Transverse colon (tissue), 4 donors: ENCODE data around the gene CHPF2. TPM values are rescaled to one million over a fixed set of nuclear protein-coding genes. Genes with fewer than 3 reads are reported as not detected.

Experiments used
- DNase-seq: peaks from one replicate; pipeline ENCODE4 v3.0.0-alpha.2; 2019
- H3K27ac ChIP-seq, 4 donors: fragments of 200-600 bp; sonication (generic); 2 replicates each; pipeline ENCODE4 v1.5.1; 2016 to 2018; ENCODE audit warnings: inconsistent platforms in 4 of 4
- H3K27me3 ChIP-seq: fragments of 200-600 bp; sonication (generic); 2 replicates; pipeline ENCODE4 v1.5.1; 2017; ENCODE audit warnings: inconsistent platforms
- H3K36me3 ChIP-seq, 4 donors: fragments of 200-600 bp; sonication (generic); 2 replicates each; pipeline ENCODE4 v1.5.1; 2017 to 2019; ENCODE audit warnings: inconsistent platforms in 4 of 4
- H3K4me1 ChIP-seq, 4 donors: fragments of 200-600 bp; sonication (generic); 2 replicates each; pipeline ENCODE4 v1.5.1; 2017 to 2020; ENCODE audit warnings: inconsistent platforms in 4 of 4
- H3K4me3 ChIP-seq, 4 donors: fragments of 200-600 bp; sonication (generic); 1 replicate in 1 of 4; 2 replicates in 3 of 4; pipeline versions ENCODE4 v1.5.1 to v1.6.1; 2017 to 2019; ENCODE audit warnings: inconsistent platforms in 4 of 4
- H3K9me3 ChIP-seq, 2 donors: fragments of 200-600 bp; sonication (generic); 2 replicates each; pipeline ENCODE4 v1.5.1; 2017 to 2019; ENCODE audit warnings: inconsistent platforms in 2 of 2
- EP300 ChIP-seq: sonication (generic); formaldehyde crosslinking; IDR thresholded peaks from one replicate; pipeline ENCODE4 v1.6.1; 2017; ENCODE audit warnings: antibody characterized with exemption, low read depth
- POLR2A ChIP-seq: fragments of 450-650 bp; IDR thresholded peaks from one replicate; pipeline ENCODE4 v1.6.1; 2016; ENCODE audit warnings: antibody characterized with exemption, mild to moderate bottlenecking, moderate library complexity
- POLR2AphosphoS5 ChIP-seq, 3 donors: sonication (generic); formaldehyde crosslinking; IDR thresholded peaks; one replicate each; pipeline ENCODE4 v1.6.1; 2016; ENCODE audit warnings: antibody characterized with exemption in 3 of 3
- WGBS, 2 donors: methylation state at CpG; one replicate each; pipeline ENCODE4 v1.1.5; 2018; ENCODE audit warnings: low coverage in 1 of 2; 5-methylcytosine and 5-hydroxymethylcytosine counted together
- in situ Hi-C, 4 donors: fragments of 200-750 bp; cut with MboI; loops; one replicate each; pipeline versions ENCODE4 v1.15.0 to v1.15.1; 2017; ENCODE audit warnings: low sequenced_read_pairs in 3 of 4, low pct_ligation_motif_present in 1 of 4, low pct_unique_long_range_greater_than_20kb in 1 of 4
- intact Hi-C: fragments of 100-400 bp; cut with DNase I; formaldehyde crosslinking; loops from one replicate; pipeline ENCODE4 v1.15.1; 2023; ENCODE audit warnings: low total_unique reads
- total RNA-seq, 4 donors: library from RNA; depleted of rRNA; stranded (reverse); fragments of >200 nt; gene quantifications; one replicate each; pipeline ENCODE4 v1.1.0, GENCODE V29; 2016
- TF ChIP-seq, protein P1 (sequence below), 5 experiments: fragments of 200-600 bp in 3 of 5; fragments of 450-650 bp in 2 of 5; sonication (generic) in 3 of 5; IDR thresholded peaks; 1 replicate in 2 of 5; 2 replicates in 3 of 5; pipeline ENCODE4 v1.5.1; 2016 to 2017; ENCODE audit warnings: antibody characterized with exemption in 5 of 5, inconsistent platforms in 3 of 5, mild to moderate bottlenecking in 2 of 5, moderate library complexity in 1 of 5

The CHPF2 gene
- total RNA-seq, 4 donors from 2014 or later: 48.4 to 104 (median 50.9) TPM

DNA sequence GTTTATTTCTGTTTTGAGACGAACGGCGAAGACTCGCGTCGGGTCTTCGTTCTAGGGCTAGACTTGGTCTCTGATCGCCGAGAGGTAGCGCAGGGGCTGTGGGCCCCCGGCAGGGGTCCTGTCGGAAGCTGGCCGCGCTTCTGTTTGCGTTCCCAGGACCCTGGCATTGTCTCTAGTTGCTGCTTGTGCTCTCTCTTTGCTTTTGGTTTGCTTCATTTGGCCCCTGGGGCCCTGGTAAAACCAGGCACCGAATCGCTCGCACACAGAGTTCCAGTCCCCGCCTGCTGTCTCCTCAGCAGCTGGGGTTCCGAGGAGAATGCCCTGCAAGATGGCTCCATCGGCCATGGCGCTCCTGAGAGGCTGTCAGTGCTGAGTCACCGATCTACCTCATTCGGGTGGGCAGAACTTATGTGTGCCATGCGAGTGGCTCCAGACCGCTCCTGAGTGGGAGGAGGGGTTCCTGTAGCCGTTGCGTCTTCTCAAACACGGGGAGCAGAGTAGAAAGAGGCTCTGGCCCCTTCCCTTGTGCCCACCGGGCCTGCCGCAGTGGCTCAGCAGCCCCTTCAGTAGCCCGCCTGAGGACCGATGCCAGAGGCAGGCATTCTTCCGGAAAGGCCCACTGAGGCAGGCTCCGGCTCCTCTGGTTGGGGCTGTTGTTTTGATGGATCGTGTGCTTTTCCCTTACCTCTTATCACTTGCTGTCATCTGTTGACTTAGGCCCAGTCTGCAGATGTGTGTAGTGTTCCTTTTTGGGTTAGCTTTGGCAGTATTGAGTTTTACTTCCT, 826 bp downstream of the CHPF2 start:
- peak overlapping the region; percentile 90 to 99 (median 96) for H3K4me3 ChIP-seq
- WGBS, 2 donors: 13% methylated on average over 29 of the region's 36 CpGs; no CpG with 5 or more reads in 1 of the 2 donors
- no peak for DNase-seq
- no peaks in the 10 kb centered on the region for H3K9me3 ChIP-seq
- H3K36me3 ChIP-seq: peaks cover 0 to 16% (median 0%) of the 10 kb centered on the region in 4 donors
- H3K4me1 ChIP-seq: peaks cover 14 to 29% (median 20%) of the 10 kb centered on the region in 4 donors
- in situ Hi-C loops (no loop called here), intact Hi-C loops (no loop called here)
- TF ChIP-seq, protein P1, sequence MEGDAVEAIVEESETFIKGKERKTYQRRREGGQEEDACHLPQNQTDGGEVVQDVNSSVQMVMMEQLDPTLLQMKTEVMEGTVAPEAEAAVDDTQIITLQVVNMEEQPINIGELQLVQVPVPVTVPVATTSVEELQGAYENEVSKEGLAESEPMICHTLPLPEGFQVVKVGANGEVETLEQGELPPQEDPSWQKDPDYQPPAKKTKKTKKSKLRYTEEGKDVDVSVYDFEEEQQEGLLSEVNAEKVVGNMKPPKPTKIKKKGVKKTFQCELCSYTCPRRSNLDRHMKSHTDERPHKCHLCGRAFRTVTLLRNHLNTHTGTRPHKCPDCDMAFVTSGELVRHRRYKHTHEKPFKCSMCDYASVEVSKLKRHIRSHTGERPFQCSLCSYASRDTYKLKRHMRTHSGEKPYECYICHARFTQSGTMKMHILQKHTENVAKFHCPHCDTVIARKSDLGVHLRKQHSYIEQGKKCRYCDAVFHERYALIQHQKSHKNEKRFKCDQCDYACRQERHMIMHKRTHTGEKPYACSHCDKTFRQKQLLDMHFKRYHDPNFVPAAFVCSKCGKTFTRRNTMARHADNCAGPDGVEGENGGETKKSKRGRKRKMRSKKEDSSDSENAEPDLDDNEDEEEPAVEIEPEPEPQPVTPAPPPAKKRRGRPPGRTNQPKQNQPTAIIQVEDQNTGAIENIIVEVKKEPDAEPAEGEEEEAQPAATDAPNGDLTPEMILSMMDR (IDR thresholded peaks at IDR 0.05): no peak
- no peak for TF ChIP-seq POLR2A
- no peak for TF ChIP-seq POLR2AphosphoS5 (IDR thresholded peaks at IDR 0.05)
- no peak for TF ChIP-seq EP300
- H3K27ac ChIP-seq: peak overlapping the region; percentile 82 to 91 (median 88)
- H3K27me3 ChIP-seq: no peaks in the 10 kb centered on the region

DNA sequence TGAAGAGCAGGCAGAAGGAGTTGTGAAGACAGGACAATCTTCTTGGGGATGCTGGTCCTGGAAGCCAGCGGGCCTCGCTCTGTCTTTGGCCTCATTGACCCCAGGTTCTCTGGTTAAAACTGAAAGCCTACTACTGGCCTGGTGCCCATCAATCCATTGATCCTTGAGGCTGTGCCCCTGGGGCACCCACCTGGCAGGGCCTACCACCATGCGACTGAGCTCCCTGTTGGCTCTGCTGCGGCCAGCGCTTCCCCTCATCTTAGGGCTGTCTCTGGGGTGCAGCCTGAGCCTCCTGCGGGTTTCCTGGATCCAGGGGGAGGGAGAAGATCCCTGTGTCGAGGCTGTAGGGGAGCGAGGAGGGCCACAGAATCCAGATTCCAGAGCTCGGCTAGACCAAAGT, 1.5 kb downstream of the CHPF2 start:
- Histone ChIP-seq H3K9me3 (no peaks in the 10 kb centered on the region), H3K36me3 (peaks cover 0 to 22% (median 2%) of the 10 kb centered on the region in 4 donors), H3K4me3 (peak overlapping the region in 1 of 4 donors; percentile 98), H3K4me1 (peaks cover 14 to 24% (median 17%) of the 10 kb centered on the region in 4 donors), H3K27me3 (no peaks in the 10 kb centered on the region), H3K27ac (no peak overlapping the region)
- in situ Hi-C loops (no loop called here), intact Hi-C loops (no loop called here)
- DNase-seq: no peak
- WGBS, 2 donors: 93% methylated on average over 9 of the region's 9 CpGs; no CpG with 5 or more reads in 1 of the 2 donors
- no peak for TF ChIP-seq EP300
- TF ChIP-seq POLR2AphosphoS5 (IDR thresholded peaks at IDR 0.05): no peak
- TF ChIP-seq POLR2A: no peak
- TF ChIP-seq, protein P1 (IDR thresholded peaks at IDR 0.05): no peak

DNA sequence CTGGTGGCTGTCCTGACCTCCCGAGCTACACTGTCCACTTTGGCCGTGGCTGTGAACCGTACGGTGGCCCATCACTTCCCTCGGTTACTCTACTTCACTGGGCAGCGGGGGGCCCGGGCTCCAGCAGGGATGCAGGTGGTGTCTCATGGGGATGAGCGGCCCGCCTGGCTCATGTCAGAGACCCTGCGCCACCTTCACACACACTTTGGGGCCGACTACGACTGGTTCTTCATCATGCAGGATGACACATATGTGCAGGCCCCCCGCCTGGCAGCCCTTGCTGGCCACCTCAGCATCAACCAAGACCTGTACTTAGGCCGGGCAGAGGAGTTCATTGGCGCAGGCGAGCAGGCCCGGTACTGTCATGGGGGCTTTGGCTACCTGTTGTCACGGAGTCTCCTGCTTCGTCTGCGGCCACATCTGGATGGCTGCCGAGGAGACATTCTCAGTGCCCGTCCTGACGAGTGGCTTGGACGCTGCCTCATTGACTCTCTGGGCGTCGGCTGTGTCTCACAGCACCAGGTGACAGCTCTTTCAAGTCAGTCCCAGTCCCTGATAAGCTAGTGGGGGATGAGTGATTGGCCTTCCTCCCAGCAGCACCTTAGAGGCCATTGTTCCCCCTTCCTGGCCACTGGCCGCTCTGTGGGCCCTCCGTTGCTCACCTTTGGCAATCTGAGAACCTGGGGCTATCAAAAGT, 3.0 kb downstream of the CHPF2 start:
- Histone ChIP-seq H3K9me3 (no peaks in the 10 kb centered on the region), H3K36me3 (peaks cover 0 to 27% (median 4%) of the 10 kb centered on the region in 4 donors), H3K4me3 (no peak overlapping the region), H3K4me1 (peaks cover 14 to 24% (median 17%) of the 10 kb centered on the region in 4 donors), H3K27ac (no peak overlapping the region), H3K27me3 (no peaks in the 10 kb centered on the region)
- no peak for DNase-seq
- intact Hi-C loops (no loop called here), in situ Hi-C loops (no loop called here)
- 90 to 93% methylated on average over 2 to 28 of the region's 28 CpGs for WGBS, 2 donors
- no peak for TF ChIP-seq POLR2A
- TF ChIP-seq, protein P1 (IDR thresholded peaks at IDR 0.05): no peak
- no peak for TF ChIP-seq EP300
- TF ChIP-seq POLR2AphosphoS5 (IDR thresholded peaks at IDR 0.05): no peak

DNA sequence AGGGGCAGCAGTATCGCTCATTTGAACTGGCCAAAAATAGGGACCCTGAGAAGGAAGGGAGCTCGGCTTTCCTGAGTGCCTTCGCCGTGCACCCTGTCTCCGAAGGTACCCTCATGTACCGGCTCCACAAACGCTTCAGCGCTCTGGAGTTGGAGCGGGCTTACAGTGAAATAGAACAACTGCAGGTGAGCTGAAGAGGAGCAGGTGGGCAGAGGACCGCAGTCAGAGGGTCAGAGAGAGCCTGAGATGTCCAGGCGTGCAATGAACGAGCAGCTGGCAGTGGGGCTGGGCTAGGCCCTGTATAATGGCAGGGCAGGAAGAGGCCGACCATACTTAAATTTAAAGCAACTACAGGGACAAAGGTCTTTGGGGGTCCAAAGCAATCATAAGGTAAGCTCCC, 4.1 kb downstream of the CHPF2 start:
- intact Hi-C loops (no loop called here), in situ Hi-C loops (no loop called here)
- TF ChIP-seq, protein P1 (IDR thresholded peaks at IDR 0.05): no peak
- TF ChIP-seq POLR2A: no peak
- no peak for TF ChIP-seq POLR2AphosphoS5 (IDR thresholded peaks at IDR 0.05)
- no peak for TF ChIP-seq EP300
- H3K36me3 ChIP-seq: peaks cover 0 to 27% (median 4%) of the 10 kb centered on the region in 4 donors
- no peaks in the 10 kb centered on the region for H3K27me3 ChIP-seq
- WGBS, 2 donors: 92 to 94% methylated on average over 11 to 13 of the region's 13 CpGs
- no peak overlapping the region for H3K27ac ChIP-seq
- no peak for DNase-seq
- peaks cover 13 to 21% (median 17%) of the 10 kb centered on the region in 4 donors for H3K4me1 ChIP-seq
- no peak overlapping the region for H3K4me3 ChIP-seq
- no peaks in the 10 kb centered on the region for H3K9me3 ChIP-seq
